ENCODE measurements around the gene FNDC8. TPM values are rescaled to one million over a fixed set of nuclear protein-coding genes. Genes with fewer than 3 reads are reported as not detected.
A peak's percentile ranks its signal among the peaks of the same experiment; 100 is the strongest.
"Not testable (repeated sequence)": the region's sequence is repeated elsewhere in the genome, so short reads cannot be mapped to it uniquely, and the experiment has no call there.

The FNDC8 gene
- total RNA-seq, 1 donor from 2014 or later = not detected

- FAIRE-seq (no peak), DNase-seq (ENCODE audit: low spot score in 2 of 2) (no peak)
Measured at GRCh38 chr17:35094902-35095301, 26.5 kb upstream of the FNDC8 start.

- FAIRE-seq = no peak
Measured at GRCh38 chr17:35095741-35096140, 25.7 kb upstream of the FNDC8 start.

GRCh38 chr17:35097776-35098175, 23.6 kb upstream of the FNDC8 start:
- FAIRE-seq (no peak), DNase-seq (ENCODE audit: low spot score in 2 of 2) (no peak)

More at GRCh38 chr17:35095741-35096140, 25.7 kb upstream of the FNDC8 start:
- no peak for DNase-seq (ENCODE audit: low spot score in 2 of 2)

GRCh38 chr17:35099908-35100307, 21.5 kb upstream of the FNDC8 start:
- FAIRE-seq = no peak
- no peak for DNase-seq (ENCODE audit: low spot score in 2 of 2)

GRCh38 chr17:35101036-35101435, 20.4 kb upstream of the FNDC8 start:
- no peak for DNase-seq (ENCODE audit: low spot score in 2 of 2)
- no peak for FAIRE-seq

- no peak for DNase-seq (ENCODE audit: low spot score in 2 of 2)
- no peak for FAIRE-seq
Measured at GRCh38 chr17:35101725-35102124, 19.7 kb upstream of the FNDC8 start.

- no peak for DNase-seq (ENCODE audit: low spot score in 2 of 2)
- FAIRE-seq = no peak
Measured at GRCh38 chr17:35103271-35103670, 18.1 kb upstream of the FNDC8 start.

- no peak for FAIRE-seq
Measured at GRCh38 chr17:35104844-35105450, 16.5 kb upstream of the FNDC8 start.

GRCh38 chr17:35110791-35111190, 10.6 kb upstream of the FNDC8 start:
- FAIRE-seq; DNase-seq (ENCODE audit: low spot score in 2 of 2): not testable (repeated sequence)

More at GRCh38 chr17:35104844-35105450, 16.5 kb upstream of the FNDC8 start:
- no peak for DNase-seq (ENCODE audit: low spot score in 2 of 2)

GRCh38 chr17:35116845-35117244, 4.6 kb upstream of the FNDC8 start:
- FAIRE-seq (no peak), DNase-seq (ENCODE audit: low spot score in 2 of 2) (no peak)

GRCh38 chr17:35117984-35118383, 3.4 kb upstream of the FNDC8 start:
- no peak for FAIRE-seq
- DNase-seq (ENCODE audit: low spot score in 2 of 2) = peak in 1 of 2 donors; percentile 29

- DNase-seq (ENCODE audit: low spot score in 2 of 2) = peak; percentile 89 to 91
- FAIRE-seq = no peak
Measured at GRCh38 chr17:35119370-35120165, 1.8 kb upstream of the FNDC8 start, which contains the start of gene RAD51D. Gene RAD51D (minus strand): TSS chr17:35119860. CDS start chr17:35119613, 247 bp downstream.

GRCh38 chr17:35127751-35128514, 6.5 kb downstream of the FNDC8 start:
- FAIRE-seq = no peak
- no peak for DNase-seq (ENCODE audit: low spot score in 2 of 2)

GRCh38 chr17:35129154-35129972, 7.9 kb downstream of the FNDC8 start:
- no peak for FAIRE-seq
- no peak for DNase-seq (ENCODE audit: low spot score in 2 of 2)

GRCh38 chr17:35129973-35130351, 8.5 kb downstream of the FNDC8 start:
- DNase-seq (ENCODE audit: low spot score in 2 of 2) = no peak
- FAIRE-seq = no peak

GRCh38 chr17:35130392-35130791, 9.0 kb downstream of the FNDC8 start:
- FAIRE-seq (no peak), DNase-seq (ENCODE audit: low spot score in 2 of 2) (no peak)

- no peak for FAIRE-seq
- DNase-seq (ENCODE audit: low spot score in 2 of 2) = no peak
Measured at GRCh38 chr17:35132099-35132498, 10.7 kb downstream of the FNDC8 start.

GRCh38 chr17:35132816-35133550, 11.6 kb downstream of the FNDC8 start:
- no peak for DNase-seq (ENCODE audit: low spot score in 2 of 2)
- no peak for FAIRE-seq

- DNase-seq (ENCODE audit: low spot score in 2 of 2) (no peak), FAIRE-seq (no peak)
Measured at GRCh38 chr17:35135322-35135721, 13.9 kb downstream of the FNDC8 start.

GRCh38 chr17:35138218-35138617, 16.8 kb downstream of the FNDC8 start:
- no peak for DNase-seq (ENCODE audit: low spot score in 2 of 2)
- FAIRE-seq = no peak
